Stimulated activated CD8-positive, alpha-beta memory T cell treated with anti-CD3 and anti-CD28 coated beads, Interleukin-4, amount 100 ng/mL, for 4 hours (primary cell): Measurements from ENCODE around the gene SHANK2.

Experiments used
- DNase-seq, 2 donors: peaks; one replicate each; pipeline ENCODE4 v3.0.0-alpha.2; 2020; ENCODE audit warnings: low read depth in 2 of 2, low spot score in 1 of 2

The SHANK2 gene

DNA sequence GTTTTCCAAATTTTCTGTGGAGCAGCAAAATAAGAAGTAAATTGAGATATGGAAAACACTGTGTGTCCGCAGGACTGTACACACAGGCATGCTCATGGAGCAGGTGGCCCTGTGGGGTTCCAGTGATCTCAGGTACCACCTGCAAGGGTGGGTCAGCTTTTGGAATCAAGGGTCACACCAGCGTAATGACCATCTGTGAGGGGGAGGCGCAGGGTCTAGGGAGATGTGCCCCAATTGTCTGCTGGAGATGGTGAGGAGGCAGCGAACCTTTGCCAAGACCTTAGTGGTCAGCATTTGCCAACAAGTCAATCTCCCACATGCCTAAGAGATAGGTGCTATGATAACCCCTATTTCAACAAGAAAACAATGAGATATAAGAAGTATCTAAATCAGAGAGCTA is 49.4 kb downstream of the SHANK2 start:
- DNase-seq: no peak

DNA sequence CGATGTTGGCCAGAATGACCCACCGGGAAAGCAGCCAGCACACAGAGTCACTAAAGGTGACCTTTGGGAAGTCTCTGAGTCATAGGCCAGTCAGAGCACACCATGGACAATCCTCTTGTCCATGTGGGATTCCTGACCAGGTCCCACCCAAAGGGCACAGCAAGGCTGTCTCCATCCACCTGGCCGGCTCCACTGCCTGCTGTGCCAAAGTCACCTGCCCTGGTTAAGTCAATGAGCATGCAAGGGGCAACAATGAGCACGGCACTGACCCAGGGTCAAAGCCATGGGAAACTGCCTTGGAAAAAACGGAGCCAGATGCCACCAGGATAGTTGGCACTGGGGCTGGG is 49.8 kb downstream of the SHANK2 start:
- no peak for DNase-seq
